Thoracic aorta endothelial cell (primary cell): ENCODE data around the gene CSNK1G3. TPM values are rescaled to one million over a fixed set of nuclear protein-coding genes. Genes with fewer than 3 reads are reported as not detected.

ENCODE experiments used
- total RNA-seq: library from RNA; depleted of rRNA; stranded (reverse); fragments of >200 nt; gene quantifications from 2 replicates; pipeline ENCODE4 v1.2.3, GENCODE V29; 2012

Gene CSNK1G3
- total RNA-seq, result 68.4 and 77.5 TPM in 2 replicates

DNA sequence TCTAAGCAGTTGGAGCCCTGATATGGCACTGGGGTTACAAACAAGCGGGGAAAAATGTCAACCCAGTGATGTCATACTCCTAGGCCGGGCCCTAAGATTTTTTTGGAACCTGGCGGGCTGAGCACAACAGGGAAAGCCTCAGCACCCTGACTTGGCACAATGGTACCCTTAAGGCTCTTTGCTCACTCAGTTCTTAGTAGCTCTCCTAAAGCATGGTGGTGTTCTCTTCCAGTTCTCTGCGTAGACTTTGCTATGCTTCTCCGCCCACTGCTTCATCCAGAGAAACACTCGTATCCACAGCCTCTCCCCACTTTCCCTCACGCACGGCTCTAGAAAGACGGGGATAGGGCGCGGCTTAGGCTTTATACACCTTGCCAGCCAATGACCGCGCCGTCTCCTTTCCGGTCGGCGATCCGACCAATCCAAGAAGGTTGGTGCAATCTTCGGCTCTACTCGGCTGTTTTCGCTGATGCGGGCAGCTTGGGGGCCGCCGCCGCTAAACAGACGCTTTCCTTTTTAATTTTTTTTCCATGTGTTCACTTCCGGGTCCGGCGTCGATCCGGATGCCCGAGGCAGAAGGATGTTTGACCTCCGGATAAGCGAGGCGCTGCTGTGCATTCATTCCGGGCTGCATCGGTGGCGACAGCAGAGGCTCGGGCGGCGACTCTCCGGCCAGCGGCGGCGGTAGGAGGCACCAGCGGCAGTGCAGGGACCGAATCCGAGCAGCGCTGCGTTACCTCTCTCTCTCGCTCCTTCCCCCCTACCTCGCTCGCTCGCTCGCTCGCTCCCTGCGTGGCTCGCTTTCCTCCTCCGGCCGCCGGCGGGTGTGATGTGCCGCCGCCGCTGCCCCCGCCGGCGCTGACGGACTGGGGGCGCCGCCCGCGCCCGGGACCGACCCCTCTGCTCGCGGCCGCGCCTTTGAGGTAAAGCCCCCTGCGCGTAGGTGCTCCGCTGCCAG, at the start of gene CSNK1G3:
TSS of gene CSNK1G3 (plus strand) at position 530 of the 958 bp plus-strand sequence. CDS start 33,487 bp downstream, outside the sequence.

Other genes starting within 250 kb of the CSNK1G3 start
- 21.4 and 25.4 TPM in 2 replicates for gene CEP120, start 88.8 kb upstream of the CSNK1G3 start, total RNA-seq